H9 (cell line): ENCODE results near the gene NBPF11. TPM values are rescaled to one million over a fixed set of nuclear protein-coding genes. Genes with fewer than 3 reads are reported as not detected.
"Not testable (repeated sequence)": the region's sequence is repeated elsewhere in the genome, so short reads cannot be mapped to it uniquely, and the experiment has no call there.

Experiments used
- DNase-seq: peaks from one replicate; pipeline ENCODE4 v3.0.0-alpha.2; 2017
- H2AFZ ChIP-seq: one replicate; pipeline ENCODE4 v1.6.1; 2013; ENCODE audit warnings: mild to moderate bottlenecking, low read length, control low read depth, moderate library complexity
- H2AK5ac ChIP-seq: 2 replicates; pipeline ENCODE4 v1.6.1; 2013; ENCODE audit warnings: low read length, control low read depth, mixed read lengths; ENCODE audit not compliant: insufficient read length
- H2BK120ac ChIP-seq: one replicate; pipeline ENCODE4 v1.6.1; 2013; ENCODE audit warnings: low read depth, mild to moderate bottlenecking, low read length, control low read depth, inconsistent platforms; ENCODE audit not compliant: poor library complexity, severe bottlenecking
- H2BK12ac ChIP-seq: 2 replicates; pipeline ENCODE4 v1.6.1; 2013; ENCODE audit warnings: low read length, control low read depth, mixed read lengths, low read depth; ENCODE audit not compliant: insufficient read length
- H2BK15ac ChIP-seq: 2 replicates; pipeline ENCODE4 v1.6.1; 2013; ENCODE audit warnings: low read depth, low read length, control low read depth
- H2BK20ac ChIP-seq: one replicate; pipeline ENCODE4 v1.6.1; 2013; ENCODE audit warnings: low read depth, mild to moderate bottlenecking, low read length, control low read depth, inconsistent platforms; ENCODE audit not compliant: poor library complexity, severe bottlenecking
- H2BK5ac ChIP-seq: 2 replicates; pipeline ENCODE4 v1.6.1; 2013; ENCODE audit warnings: low read length, control low read depth, mixed read lengths; ENCODE audit not compliant: insufficient read length
- H3K14ac ChIP-seq: 2 replicates; pipeline ENCODE4 v1.6.1; 2013; ENCODE audit warnings: low read length, control low read depth; ENCODE audit not compliant: insufficient read depth
- H3K18ac ChIP-seq: 2 replicates; pipeline ENCODE4 v1.6.1; 2013; ENCODE audit warnings: low read depth, mild to moderate bottlenecking, mixed read lengths, low read length, control low read depth; ENCODE audit not compliant: insufficient read length
- H3K23ac ChIP-seq: 2 replicates; pipeline ENCODE4 v1.6.1; 2013; ENCODE audit warnings: low read length, control low read depth, mixed read lengths, low read depth; ENCODE audit not compliant: insufficient read length
- H3K23me2 ChIP-seq: 2 replicates; pipeline ENCODE4 v1.6.1; 2013; ENCODE audit warnings: low read depth, mild to moderate bottlenecking, mixed read lengths, low read length, control low read depth; ENCODE audit not compliant: insufficient read length, poor library complexity, severe bottlenecking
- H3K27ac ChIP-seq: 2 replicates; pipeline ENCODE4 v1.5.1; 2013; ENCODE audit warnings: low read length, control low read depth, mixed read lengths, low read depth; ENCODE audit not compliant: insufficient read length
- H3K27me3 ChIP-seq: 2 replicates; pipeline ENCODE4 v1.6.1; 2013; ENCODE audit warnings: low read length, control low read depth, inconsistent platforms; ENCODE audit not compliant: insufficient read depth
- H3K4ac ChIP-seq: 2 replicates; pipeline ENCODE4 v1.6.1; 2013; ENCODE audit warnings: low read depth, mild to moderate bottlenecking, control low read depth, inconsistent platforms, low read length, moderate library complexity
- H3K4me1 ChIP-seq: 2 replicates; pipeline ENCODE4 v1.6.1; 2013; ENCODE audit warnings: low read length, control low read depth, inconsistent platforms; ENCODE audit not compliant: insufficient read depth
- H3K4me2 ChIP-seq: 2 replicates; pipeline ENCODE4 v1.6.1; 2013; ENCODE audit warnings: low read length, control low read depth, mixed read lengths; ENCODE audit not compliant: insufficient read length, insufficient read depth
- H3K56ac ChIP-seq: 2 replicates; pipeline ENCODE4 v1.6.1; 2013; ENCODE audit warnings: low read depth, mild to moderate bottlenecking, mixed read lengths, low read length, control low read depth; ENCODE audit not compliant: insufficient read length
- H3K79me1 ChIP-seq: 2 replicates; pipeline ENCODE4 v1.6.1; 2013; ENCODE audit warnings: low read depth, mild to moderate bottlenecking, moderate library complexity, low read length, control low read depth, inconsistent platforms; ENCODE audit not compliant: insufficient read depth, poor library complexity, severe bottlenecking
- H3K79me2 ChIP-seq: 2 replicates; pipeline ENCODE4 v1.6.1; 2013; ENCODE audit warnings: low read length, control low read depth, inconsistent platforms; ENCODE audit not compliant: insufficient read depth
- H3K9ac ChIP-seq: 2 replicates; pipeline ENCODE4 v1.6.1; 2013; ENCODE audit warnings: low read length, control low read depth, mixed read lengths; ENCODE audit not compliant: insufficient read length; ENCODE audit errors: extremely low read depth
- H3K9me3 ChIP-seq: one replicate; pipeline ENCODE4 v1.6.1; 2013; ENCODE audit warnings: low read depth, low read length, inconsistent platforms; ENCODE audit not compliant: control insufficient read depth
- H3T11ph ChIP-seq: one replicate; pipeline ENCODE4 v1.6.1; 2013; ENCODE audit warnings: mild to moderate bottlenecking, low read length, control low read depth, inconsistent platforms
- H4K20me1 ChIP-seq: one replicate; pipeline ENCODE4 v1.6.1; 2013; ENCODE audit not compliant: control insufficient read depth, insufficient read length, insufficient read depth
- H4K5ac ChIP-seq: 2 replicates; pipeline ENCODE4 v1.6.1; 2013; ENCODE audit warnings: low read depth, mild to moderate bottlenecking, mixed read lengths, low read length, control low read depth; ENCODE audit not compliant: insufficient read length
- H4K8ac ChIP-seq: replicated peaks from 2 replicates; pipeline ENCODE4 v1.6.1; 2013; ENCODE audit warnings: low read length, control low read depth, mixed read lengths, low read depth; ENCODE audit not compliant: insufficient read length
- H4K91ac ChIP-seq: 2 replicates; pipeline ENCODE4 v1.6.1; 2013; ENCODE audit warnings: low read depth, mild to moderate bottlenecking, moderate library complexity, mixed read lengths, low read length, control low read depth; ENCODE audit not compliant: insufficient read length
- H3K27ac Mint-ChIP-seq, 3 experiments: 2 replicates in 2 of 3; 3 replicates in 1 of 3; pipeline ENCODE4 v1.8.0; 2020 to 2021; ENCODE audit warnings: mixed read lengths in 3 of 3, mild to moderate bottlenecking in 1 of 3, moderate library complexity in 1 of 3
- H3K27me3 Mint-ChIP-seq: 2 replicates; pipeline ENCODE4 v1.8.0; 2021; ENCODE audit warnings: low read depth, mild to moderate bottlenecking, moderate library complexity, mixed read lengths
- H3K36me3 Mint-ChIP-seq, 3 experiments: 2 replicates in 2 of 3; 3 replicates in 1 of 3; pipeline ENCODE4 v1.8.0; 2020 to 2021; ENCODE audit warnings: low read depth in 3 of 3, mixed read lengths in 3 of 3; ENCODE audit not compliant: insufficient read depth in 1 of 3
- H3K4me1 Mint-ChIP-seq, 2 experiments: 2 replicates each; pipeline ENCODE4 v1.8.0; 2020; ENCODE audit warnings: mixed read lengths in 2 of 2
- H3K4me3 Mint-ChIP-seq, 2 experiments: 2 replicates in 1 of 2; 3 replicates in 1 of 2; pipeline ENCODE4 v1.8.0; 2020 to 2021; ENCODE audit warnings: mild to moderate bottlenecking in 2 of 2, mixed read lengths in 2 of 2, moderate library complexity in 1 of 2
- H3K9me3 Mint-ChIP-seq, 2 experiments: 2 replicates in 1 of 2; 3 replicates in 1 of 2; pipeline ENCODE4 v1.8.0; 2020; ENCODE audit warnings: mild to moderate bottlenecking in 2 of 2, mixed read lengths in 2 of 2, moderate library complexity in 1 of 2
- WGBS: extraction: QIAGEN DNeasy Blood & Tissue Kit; methylation state at CpG from one replicate; pipeline ENCODE4 v1.1.7; 2013; ENCODE audit warnings: missing lambda C conversion rate, low lambda C conversion rate, mixed read lengths; ENCODE audit not compliant: insufficient read length; ENCODE audit errors: extremely low coverage; 5-methylcytosine and 5-hydroxymethylcytosine counted together
- total RNA-seq: library from RNA; stranded (reverse); gene quantifications from 2 replicates; pipeline ENCODE4 v1.2.1, GENCODE V29; 2021

NBPF11 gene
- total RNA-seq, 1 experiment from 2014 or later = 9.2 TPM

DNA sequence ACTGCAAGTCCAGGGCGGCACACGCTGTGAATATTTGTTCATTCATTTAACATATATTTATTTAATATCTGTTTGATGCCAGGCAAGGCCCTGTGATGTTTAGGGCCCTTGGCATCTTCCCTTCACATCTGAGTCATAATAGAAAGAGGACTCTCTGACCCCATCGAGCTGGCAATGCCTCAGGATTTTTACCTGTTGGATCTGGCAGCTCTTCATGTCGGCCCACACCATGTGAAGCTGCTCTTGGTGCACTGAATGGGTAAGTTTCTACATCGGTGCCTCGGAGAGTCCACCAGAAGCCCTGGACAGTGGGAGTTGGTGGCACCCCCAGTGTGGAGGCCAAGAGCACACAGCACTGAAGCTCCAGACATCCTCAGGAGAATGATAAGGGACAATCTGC is 8.9 kb downstream of the NBPF11 start:
- not testable (repeated sequence) for H3K9ac ChIP-seq, H4K5ac ChIP-seq, H3K27ac ChIP-seq, H3K4me2 ChIP-seq, H2BK12ac ChIP-seq, H3K23me2 ChIP-seq, H3K9me3 Mint-ChIP-seq, H3K18ac ChIP-seq, H3K27ac Mint-ChIP-seq, H3K56ac ChIP-seq, H3K4me1 Mint-ChIP-seq, H3K14ac ChIP-seq, H3K9me3 ChIP-seq, H3K79me1 ChIP-seq, H3T11ph ChIP-seq, H2AFZ ChIP-seq, H4K20me1 ChIP-seq, H2BK20ac ChIP-seq, H3K27me3 ChIP-seq, H2BK15ac ChIP-seq, H2BK5ac ChIP-seq, H3K4me1 ChIP-seq, H4K8ac ChIP-seq, H3K79me2 ChIP-seq, H3K23ac ChIP-seq, H3K4ac ChIP-seq, H2BK120ac ChIP-seq, H4K91ac ChIP-seq, DNase-seq, H3K4me3 Mint-ChIP-seq, H2AK5ac ChIP-seq
- Mint-ChIP-seq H3K27me3 (peaks cover 13% of the 10 kb centered on the region), H3K36me3 (peaks cover 0 to 11% (median 4%) of the 10 kb centered on the region in 3 experiments; a peak in 4 of 7 replicates)
- WGBS = no CpG with 5 or more reads among the region's 6 CpGs

DNA sequence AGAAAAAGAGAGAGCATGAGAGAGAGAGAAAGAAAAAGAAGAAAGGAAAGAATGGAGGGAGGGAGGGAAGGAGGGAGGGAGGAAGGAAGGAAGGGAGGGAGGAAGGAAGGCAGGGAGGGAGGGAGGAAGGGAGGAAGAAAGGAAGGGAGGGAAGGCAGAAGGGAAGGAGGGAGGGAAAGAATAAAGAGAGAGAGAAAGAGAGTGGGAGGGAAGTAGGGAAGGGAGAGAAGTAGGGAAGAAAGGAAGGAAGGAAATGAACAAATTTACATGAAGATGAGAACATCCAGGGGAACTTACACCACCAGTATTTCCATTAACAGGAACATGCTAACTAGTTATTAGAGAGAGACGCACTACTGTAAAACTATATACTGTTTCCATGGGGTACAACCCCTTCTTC is 10.1 kb downstream of the NBPF11 start:
- H4K8ac ChIP-seq, H3K4me1 ChIP-seq, H3K79me2 ChIP-seq, H2BK120ac ChIP-seq, H4K20me1 ChIP-seq, H2AK5ac ChIP-seq, H3K9ac ChIP-seq, H2AFZ ChIP-seq, H3K27ac Mint-ChIP-seq, H3K4me1 Mint-ChIP-seq, H3K4me2 ChIP-seq, H2BK5ac ChIP-seq, H3K27ac ChIP-seq, H3K14ac ChIP-seq, H3K79me1 ChIP-seq, H2BK15ac ChIP-seq, H3K23ac ChIP-seq, H4K91ac ChIP-seq, H3T11ph ChIP-seq, H2BK12ac ChIP-seq, H3K56ac ChIP-seq, H3K9me3 ChIP-seq, H4K5ac ChIP-seq, H3K27me3 ChIP-seq, H3K18ac ChIP-seq, DNase-seq, H3K4ac ChIP-seq, H3K9me3 Mint-ChIP-seq, H2BK20ac ChIP-seq, H3K23me2 ChIP-seq, H3K4me3 Mint-ChIP-seq: not testable (repeated sequence)
- Mint-ChIP-seq H3K36me3 (peaks cover 0 to 11% (median 4%) of the 10 kb centered on the region in 3 experiments; a peak in 4 of 7 replicates), H3K27me3 (peaks cover 14% of the 10 kb centered on the region)
- WGBS = no CpG with 5 or more reads among the region's 1 CpG
